ENCODE measurements around the gene HOXA7.

DNA sequence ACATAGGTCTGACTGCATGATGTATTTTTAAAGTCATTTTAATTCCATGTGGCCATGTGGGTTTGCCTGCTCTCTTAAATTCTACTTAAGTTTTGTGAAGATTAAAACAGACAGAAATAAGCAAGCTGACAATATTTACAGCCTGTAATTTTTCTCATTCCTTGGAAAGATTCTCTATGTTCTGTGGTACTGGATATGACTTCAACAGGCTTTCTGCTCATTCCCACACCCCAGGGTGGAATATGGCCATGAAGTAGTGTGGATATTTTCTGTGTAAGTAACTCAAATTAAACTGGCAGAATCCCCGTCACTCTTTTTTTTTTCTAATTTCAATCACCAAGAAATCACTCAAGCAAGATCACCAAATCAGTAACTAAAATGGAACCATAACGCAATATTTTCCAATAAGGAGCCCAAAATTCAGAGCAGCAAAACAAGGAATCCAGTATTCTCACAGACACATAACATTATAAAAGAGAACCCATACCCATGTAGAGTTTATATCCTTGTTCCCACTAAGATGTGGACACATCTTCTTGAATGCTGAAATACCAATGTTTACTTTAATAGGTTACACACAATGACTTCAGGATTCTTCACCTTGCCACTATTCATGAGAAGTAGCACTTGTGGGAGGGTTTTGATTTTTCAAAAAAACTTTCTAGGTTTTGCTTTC, 18.7 kb downstream of the HOXA7 start:
- TF ChIP-seq EZH2 (IDR thresholded peaks at IDR 0.05; ENCODE audit: borderline replicate concordance, low read depth, low read length, poor library complexity, severe bottlenecking): no peak
- TF ChIP-seq, protein P1, sequence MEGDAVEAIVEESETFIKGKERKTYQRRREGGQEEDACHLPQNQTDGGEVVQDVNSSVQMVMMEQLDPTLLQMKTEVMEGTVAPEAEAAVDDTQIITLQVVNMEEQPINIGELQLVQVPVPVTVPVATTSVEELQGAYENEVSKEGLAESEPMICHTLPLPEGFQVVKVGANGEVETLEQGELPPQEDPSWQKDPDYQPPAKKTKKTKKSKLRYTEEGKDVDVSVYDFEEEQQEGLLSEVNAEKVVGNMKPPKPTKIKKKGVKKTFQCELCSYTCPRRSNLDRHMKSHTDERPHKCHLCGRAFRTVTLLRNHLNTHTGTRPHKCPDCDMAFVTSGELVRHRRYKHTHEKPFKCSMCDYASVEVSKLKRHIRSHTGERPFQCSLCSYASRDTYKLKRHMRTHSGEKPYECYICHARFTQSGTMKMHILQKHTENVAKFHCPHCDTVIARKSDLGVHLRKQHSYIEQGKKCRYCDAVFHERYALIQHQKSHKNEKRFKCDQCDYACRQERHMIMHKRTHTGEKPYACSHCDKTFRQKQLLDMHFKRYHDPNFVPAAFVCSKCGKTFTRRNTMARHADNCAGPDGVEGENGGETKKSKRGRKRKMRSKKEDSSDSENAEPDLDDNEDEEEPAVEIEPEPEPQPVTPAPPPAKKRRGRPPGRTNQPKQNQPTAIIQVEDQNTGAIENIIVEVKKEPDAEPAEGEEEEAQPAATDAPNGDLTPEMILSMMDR (conservative IDR thresholded peaks at IDR 0.05; ENCODE audit: low read depth, low read length): no peak

All from A673 (cell line).